Measurements from ENCODE around the gene RIOK1.
"Not testable (repeated sequence)": the region's sequence is repeated elsewhere in the genome, so short reads cannot be mapped to it uniquely, and the experiment has no call there.

RIOK1 gene

DNA sequence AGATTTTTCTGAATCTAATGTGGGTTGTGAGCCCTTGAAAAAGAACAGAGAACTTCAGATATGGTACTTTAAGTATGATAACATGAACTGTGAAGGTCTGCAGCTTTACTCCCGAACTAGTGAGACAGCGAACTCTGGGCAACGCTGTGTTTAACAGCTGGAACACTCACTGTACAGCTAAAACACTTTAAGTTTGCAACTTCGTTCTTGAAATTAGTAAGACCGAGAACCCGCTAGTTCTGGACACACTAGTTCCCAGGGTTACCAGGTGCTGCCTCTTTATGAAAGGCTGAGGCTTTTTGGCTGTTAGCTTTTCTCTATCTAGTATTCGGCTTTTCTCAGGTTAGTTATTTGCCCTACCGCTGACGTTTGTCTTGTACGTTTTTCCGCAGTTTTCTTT lies 52.9 kb downstream of the RIOK1 start:
- DNase-seq = no peak

DNA sequence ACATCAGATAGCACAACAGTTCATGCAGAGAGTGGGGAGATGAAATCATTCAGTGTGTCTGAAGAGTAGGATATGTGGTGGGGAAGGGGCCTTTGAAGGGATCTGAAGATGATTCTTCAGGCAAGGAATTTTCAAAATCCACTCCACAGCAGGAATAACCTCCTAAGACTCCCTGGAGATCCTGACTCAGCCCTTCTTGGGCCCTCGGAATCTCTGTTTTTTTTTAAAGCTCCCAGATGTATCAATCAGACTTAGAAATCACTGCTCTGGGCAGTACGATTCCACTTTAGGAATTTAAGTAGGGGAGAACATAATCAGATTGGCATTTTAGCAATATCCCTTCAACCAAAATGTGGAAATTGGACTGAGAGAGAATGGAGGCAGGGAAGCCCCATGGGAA lies 55.5 kb downstream of the RIOK1 start:
- no peak for DNase-seq

DNA sequence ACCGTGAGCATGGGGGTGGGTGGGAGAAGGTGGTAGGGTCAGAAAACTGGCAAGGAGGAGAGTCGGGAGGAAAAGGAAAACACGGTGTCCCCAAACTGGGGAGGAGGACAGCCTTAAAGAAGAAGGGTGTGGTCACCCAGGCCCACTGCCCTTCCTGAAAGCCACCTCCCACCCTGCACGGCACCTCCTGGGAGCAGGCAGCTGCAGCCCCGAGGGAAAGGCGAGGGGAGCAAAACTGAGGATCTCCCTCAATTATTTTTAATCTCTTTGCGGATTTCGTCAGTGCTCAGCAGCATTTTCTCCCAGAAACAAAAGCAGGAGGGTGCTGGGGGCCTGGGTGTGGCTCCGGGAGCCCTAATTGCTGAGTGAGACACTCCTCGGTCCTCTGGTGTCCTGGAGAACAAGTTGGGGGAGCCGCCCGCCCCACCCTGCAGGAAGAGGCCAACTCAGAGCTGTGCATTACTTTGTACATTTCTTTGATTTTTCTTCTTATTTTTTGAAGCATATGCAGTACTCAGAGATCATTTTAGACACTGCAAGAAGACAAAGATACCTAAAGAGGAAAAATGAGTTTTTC lies 56.4 kb downstream of the RIOK1 start:
- DNase-seq = no peak

DNA sequence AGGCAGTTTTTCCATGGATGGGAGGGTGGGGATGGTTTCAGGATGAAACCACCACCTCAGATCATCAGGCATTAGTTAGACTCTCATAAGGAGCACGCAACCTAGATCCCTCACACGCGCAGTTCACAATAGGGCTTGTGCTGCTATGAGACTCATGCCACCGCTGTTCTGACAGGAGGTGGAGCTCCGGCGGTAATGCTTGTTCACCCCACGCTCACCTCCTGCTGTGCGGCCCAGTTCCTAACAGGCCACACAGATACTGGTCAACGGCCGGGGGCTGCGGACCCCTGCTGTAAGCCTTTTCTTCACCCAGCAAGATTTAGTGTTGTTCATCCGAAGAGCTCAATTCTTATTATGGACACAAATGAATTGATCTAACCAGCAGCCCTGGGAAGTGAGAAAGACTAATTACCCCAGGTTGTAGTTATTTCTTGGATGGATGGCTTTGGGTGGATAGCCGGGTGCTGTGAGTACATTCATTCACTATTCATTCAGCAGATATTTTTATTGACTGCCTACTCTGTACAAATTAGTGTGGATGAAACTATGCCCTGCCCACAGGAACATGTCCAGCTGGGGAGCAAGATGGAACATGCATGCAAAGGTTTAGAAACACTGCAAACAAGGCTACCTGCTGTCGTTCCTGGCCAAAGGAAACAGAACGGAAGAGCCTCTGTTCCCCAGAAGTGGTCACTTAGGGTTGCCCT lies 57.2 kb downstream of the RIOK1 start:
- DNase-seq = no peak

DNA sequence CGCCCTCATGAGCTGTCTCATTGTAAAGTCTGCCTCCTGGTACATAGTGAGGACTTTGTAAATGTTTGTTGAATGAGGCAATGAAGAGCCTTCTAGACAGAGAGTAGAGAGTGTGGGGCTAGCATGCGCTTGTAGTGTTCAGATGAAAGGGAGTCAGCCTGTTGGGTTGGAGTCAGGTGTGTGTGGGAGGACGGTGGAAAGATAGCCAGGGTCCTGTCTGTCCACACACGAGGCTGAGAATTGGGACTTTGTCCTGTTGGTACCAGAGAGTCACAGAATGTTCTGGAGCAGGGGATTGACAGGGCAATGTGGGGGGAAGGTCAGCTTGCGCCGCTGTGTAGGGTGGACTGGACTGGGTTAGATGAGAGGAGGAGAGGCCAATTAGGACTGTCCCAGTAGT lies 58.6 kb downstream of the RIOK1 start:
- DNase-seq = no peak

DNA sequence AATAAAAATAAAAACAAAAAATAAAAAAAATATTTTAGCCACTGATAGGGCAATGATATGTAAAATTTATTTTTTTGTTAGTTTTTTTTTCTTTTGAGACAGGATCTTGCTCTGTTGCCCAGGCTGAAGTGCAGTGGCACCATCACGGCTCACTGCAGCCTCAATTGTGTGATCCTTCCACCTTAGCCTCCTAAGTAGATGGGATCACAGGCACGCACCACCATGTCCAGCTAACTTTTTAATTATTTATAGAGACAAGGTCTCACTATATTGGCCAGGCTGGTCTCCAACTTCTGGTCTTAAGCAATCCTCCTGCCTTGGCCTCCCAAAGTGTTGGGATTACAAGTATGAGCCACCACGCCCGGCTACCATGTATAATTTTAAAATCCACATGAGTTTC lies 59.4 kb downstream of the RIOK1 start:
- no peak for DNase-seq

DNA sequence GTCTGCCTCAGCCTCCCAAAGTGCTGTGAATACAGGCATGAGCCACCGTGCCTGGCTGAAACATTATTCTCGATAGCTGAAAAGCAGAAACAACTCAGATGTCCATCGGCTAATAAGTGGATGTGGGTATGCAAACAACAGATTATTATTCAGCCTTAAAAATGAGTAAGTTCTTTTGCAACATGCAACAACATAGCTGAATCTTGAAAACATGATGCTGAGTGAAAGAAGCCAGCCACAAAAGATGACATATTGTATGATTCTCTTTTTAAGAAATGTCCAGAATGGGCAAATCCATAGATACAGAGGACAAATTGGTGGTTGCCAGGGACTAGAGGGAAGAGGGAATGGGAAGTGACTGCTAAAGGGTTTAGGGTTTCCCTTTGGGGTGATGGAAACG lies 61.7 kb downstream of the RIOK1 start:
- no peak for DNase-seq

DNA sequence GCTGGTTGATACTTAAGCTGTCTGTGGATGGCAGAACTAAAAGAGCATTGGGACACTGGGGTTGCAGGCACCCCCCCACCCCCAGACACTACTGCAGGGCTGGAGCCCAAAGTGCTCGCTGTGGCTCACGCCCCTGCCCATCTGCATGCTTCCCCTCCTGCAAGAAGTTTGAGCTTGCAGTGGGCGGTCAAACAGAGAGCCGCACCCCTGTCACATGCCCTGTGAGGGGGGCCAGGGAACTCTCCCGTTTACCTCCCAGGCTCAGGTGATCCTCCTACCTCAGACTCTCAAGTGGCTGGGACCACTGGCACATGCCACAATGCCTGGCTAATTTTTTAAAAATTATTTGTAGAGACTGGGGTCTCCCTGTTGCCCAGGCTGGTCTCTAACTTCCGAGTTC lies 63.3 kb downstream of the RIOK1 start:
- no peak for DNase-seq

DNA sequence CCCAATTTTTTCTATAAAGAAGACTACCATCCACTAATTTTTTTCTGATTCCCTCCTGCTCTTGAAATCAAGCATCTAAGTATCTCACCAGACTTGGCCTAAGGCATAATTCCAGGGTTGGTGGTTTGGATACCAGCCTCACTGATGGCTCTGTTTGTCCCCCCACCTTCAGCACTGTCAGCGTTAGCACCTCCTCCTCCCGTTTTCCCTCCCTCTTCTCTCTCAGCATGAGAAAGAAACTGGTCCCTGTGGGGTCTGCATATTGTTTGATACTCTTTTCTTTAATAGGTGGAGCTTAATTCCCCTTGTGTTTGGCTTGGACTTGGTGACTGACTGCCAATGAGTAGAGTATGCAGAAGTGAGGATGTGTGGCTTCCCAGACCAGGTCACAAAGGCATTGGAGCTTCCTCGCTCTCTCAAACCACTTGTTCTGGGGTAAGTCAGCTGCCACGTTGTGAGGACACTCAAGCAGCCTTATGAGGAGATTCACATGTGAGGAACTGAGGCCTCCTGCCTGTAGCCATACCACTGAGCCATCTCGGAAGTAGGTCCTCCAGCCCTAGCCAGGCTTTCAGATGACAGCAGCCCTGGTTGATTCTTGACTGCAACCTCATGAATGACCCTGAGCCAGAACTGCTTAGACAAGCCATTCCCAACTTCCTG lies 65.2 kb downstream of the RIOK1 start:
- no peak for DNase-seq

DNA sequence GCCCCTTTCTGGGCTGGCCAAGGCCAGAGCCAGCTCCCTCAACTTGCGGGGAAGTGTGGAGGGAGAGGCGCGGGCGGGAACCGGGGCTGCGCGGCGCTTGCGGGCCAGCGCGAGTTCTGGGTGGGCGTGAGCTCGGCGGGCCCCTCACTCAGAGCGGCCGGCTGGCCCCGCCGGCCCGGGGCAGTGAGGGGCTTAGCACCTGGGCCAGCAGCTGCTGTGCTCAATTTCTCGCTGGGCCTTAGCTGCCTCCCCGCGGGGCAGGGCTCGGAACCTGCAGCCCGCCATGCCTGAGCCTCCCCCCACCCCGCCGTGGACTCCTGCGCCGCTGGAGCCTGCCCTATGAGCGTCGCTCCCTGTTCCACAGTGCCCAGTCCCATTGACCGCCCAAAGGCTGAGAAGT lies 66.7 kb downstream of the RIOK1 start:
- not testable (repeated sequence) for DNase-seq

DNA sequence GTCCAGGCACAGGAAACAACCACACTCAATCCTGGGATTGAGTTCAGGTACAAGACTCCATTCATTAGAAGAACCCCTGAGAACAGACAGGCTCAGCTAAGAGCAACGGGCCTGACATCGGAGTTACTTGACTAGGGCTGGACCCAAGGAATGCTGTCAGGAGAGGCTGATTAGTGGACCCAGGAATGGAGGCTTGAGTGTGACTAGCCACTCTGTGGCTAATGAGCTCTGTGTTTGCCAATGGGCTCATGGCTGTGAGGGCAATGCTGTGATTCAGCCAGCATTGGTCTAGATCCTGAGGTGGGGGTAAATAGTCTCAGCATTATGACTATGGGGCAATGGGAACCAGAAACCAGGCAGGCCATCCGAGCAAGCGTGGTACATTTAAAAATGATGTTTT lies 71.8 kb downstream of the RIOK1 start:
- no peak for DNase-seq

DNA sequence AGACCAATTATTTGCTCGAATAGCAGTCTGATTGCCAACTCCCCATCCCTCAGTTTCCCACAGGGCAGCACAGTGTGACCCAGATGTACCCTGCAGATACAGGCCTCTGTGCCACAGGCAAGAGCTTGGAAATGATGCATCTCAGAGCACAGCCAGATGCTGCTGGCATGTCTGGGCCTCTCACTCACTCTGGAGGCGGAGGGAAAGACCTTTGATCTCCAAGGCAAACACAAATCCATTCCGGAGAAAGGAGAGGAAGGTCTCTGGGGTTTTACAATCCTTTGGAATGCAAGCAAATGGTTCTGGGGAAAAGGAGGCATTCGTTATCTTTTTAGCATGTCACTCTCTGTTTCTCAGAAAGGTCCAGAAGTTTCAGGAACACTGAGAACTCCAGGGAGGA lies 74.2 kb downstream of the RIOK1 start:
- no peak for DNase-seq

DNA sequence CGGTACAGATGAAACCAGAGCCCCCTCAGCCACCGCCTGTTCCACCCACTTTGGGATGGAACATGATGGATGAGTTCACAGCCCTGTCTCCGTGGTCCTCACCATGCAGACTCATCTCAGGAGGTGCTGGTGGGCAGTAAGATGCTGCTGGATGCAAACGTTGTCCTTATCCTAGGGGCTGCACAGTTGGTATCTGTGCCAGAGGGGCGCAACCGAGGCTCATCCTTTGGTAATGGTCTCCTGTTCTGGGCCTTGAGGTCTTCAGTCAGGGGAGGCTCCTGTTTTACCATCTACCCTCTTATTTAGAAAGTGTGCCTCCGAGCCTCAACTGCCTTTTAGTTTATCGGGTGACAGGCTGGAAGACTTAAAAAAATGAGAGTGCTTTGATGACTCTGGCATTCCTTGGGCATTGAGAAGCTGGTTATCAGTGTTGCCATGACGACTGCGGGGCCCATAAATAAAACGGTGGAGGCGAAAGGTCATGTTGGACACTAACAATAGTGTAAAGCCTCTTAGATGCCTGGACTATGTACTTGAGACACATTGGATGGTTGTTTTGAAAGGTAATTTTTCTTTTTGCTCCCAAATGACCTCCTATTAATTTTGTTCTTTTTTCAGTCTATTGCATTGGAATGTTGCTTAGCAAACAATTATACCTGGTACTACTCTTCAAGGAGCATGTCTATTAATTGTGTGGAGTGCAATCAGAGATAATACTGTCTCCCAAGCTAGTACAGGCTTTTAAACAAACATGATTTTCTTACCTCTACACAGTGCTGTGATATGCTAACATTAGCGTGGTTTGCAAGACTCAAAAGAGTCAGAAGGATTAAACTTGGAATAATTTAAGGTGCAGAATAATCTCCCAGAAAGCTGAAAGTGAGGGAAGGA lies 77.6 kb downstream of the RIOK1 start:
- no peak for DNase-seq
